HEK293 (cell line): ENCODE data around the gene PLEKHA8.

Source experiments
- SCRT2 ChIP-seq: fragments of 450-650 bp; formaldehyde crosslinking; IDR thresholded peaks from 2 replicates; pipeline ENCODE4 v1.5.1; 2016; ENCODE audit warnings: missing biosample characterization, missing genetic modification characterization
- YY1 ChIP-seq: fragments of 450-650 bp; formaldehyde crosslinking; IDR thresholded peaks from 2 replicates; pipeline ENCODE4 v1.5.1; 2018; ENCODE audit warnings: missing biosample characterization, missing genetic modification characterization
- ZNF274 ChIP-seq, 2 experiments: fragments of 200-500 bp in 1 of 2; fragments of 450-650 bp in 1 of 2; sonication (Bioruptor generic) in 1 of 2; formaldehyde crosslinking in 1 of 2; IDR thresholded peaks; 2 replicates each; pipeline versions ENCODE4 v1.5.1 to v1.6.1; 2014 to 2016; ENCODE audit warnings: borderline replicate concordance in 1 of 2, inconsistent platforms in 1 of 2, low read length in 1 of 2, missing biosample characterization in 1 of 2, missing genetic modification characterization in 1 of 2
- ZNF510 ChIP-seq: fragments of 450-650 bp; formaldehyde crosslinking; IDR thresholded peaks from 2 replicates; pipeline ENCODE4 v1.5.1; 2018; ENCODE audit warnings: mild to moderate bottlenecking, missing genetic modification characterization, missing biosample characterization; ENCODE audit not compliant: insufficient replicate concordance
- ZNF621 ChIP-seq: fragments of 450-650 bp; formaldehyde crosslinking; IDR thresholded peaks from 2 replicates; pipeline ENCODE4 v1.5.1; 2017; ENCODE audit warnings: missing biosample characterization, missing genetic modification characterization
- ZNF837 ChIP-seq: fragments of 450-650 bp; formaldehyde crosslinking; IDR thresholded peaks from 2 replicates; pipeline ENCODE4 v1.5.1; 2016; ENCODE audit warnings: missing biosample characterization, missing genetic modification characterization
- TF ChIP-seq, protein P1 (sequence below): fragments of 450-650 bp; formaldehyde crosslinking; conservative IDR thresholded peaks from 2 replicates; pipeline ENCODE4 v1.5.1; 2016; ENCODE audit warnings: low read depth, missing biosample characterization, missing genetic modification characterization
- TF ChIP-seq, protein P2 (sequence below): fragments of 450-650 bp; formaldehyde crosslinking; IDR thresholded peaks from 2 replicates; pipeline ENCODE4 v1.5.1; 2016; ENCODE audit warnings: missing biosample characterization, missing genetic modification characterization

DNA sequence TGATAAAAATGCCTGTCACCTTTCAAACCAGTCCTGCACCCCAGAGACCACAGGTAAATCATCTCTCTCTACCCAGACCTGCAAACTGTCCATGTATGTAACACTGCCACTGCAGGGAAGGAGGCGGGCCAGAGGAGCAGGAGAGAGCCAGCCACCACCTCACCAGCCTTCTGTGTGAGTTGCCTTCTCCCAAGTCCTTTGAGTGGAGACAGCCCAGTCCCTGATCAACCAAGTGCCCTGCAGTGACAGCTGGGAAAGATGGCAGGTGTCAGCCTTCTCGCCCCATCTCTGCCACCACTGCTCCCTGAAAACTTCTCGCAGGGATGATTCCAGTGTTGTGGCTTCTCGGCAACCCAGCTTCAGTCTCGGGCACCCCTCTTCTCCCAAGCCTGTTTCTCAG, 149.0 kb downstream of the PLEKHA8 start:
- no peak for TF ChIP-seq ZNF274 (IDR thresholded peaks at IDR 0.05; ENCODE audit: low read length)
- TF ChIP-seq ZNF274 (tag by site-specific recombination; IDR thresholded peaks at IDR 0.05; ENCODE audit: borderline replicate concordance): no peak
- no peak for TF ChIP-seq ZNF621 (tag by site-specific recombination)
- no peak for TF ChIP-seq ZNF510 (tag by site-specific recombination)
- TF ChIP-seq ZNF837: no peak
- TF ChIP-seq, protein P1, sequence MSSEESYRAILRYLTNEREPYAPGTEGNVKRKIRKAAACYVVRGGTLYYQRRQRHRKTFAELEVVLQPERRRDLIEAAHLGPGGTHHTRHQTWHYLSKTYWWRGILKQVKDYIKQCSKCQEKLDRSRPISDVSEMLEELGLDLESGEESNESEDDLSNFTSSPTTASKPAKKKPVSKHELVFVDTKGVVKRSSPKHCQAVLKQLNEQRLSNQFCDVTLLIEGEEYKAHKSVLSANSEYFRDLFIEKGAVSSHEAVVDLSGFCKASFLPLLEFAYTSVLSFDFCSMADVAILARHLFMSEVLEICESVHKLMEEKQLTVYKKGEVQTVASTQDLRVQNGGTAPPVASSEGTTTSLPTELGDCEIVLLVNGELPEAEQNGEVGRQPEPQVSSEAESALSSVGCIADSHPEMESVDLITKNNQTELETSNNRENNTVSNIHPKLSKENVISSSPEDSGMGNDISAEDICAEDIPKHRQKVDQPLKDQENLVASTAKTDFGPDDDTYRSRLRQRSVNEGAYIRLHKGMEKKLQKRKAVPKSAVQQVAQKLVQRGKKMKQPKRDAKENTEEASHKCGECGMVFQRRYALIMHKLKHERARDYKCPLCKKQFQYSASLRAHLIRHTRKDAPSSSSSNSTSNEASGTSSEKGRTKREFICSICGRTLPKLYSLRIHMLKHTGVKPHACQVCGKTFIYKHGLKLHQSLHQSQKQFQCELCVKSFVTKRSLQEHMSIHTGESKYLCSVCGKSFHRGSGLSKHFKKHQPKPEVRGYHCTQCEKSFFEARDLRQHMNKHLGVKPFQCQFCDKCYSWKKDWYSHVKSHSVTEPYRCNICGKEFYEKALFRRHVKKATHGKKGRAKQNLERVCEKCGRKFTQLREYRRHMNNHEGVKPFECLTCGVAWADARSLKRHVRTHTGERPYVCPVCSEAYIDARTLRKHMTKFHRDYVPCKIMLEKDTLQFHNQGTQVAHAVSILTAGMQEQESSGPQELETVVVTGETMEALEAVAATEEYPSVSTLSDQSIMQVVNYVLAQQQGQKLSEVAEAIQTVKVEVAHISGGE (tag by site-specific recombination): no peak
- TF ChIP-seq SCRT2 (tag by site-specific recombination): no peak
- no peak for TF ChIP-seq YY1
- TF ChIP-seq, protein P2, sequence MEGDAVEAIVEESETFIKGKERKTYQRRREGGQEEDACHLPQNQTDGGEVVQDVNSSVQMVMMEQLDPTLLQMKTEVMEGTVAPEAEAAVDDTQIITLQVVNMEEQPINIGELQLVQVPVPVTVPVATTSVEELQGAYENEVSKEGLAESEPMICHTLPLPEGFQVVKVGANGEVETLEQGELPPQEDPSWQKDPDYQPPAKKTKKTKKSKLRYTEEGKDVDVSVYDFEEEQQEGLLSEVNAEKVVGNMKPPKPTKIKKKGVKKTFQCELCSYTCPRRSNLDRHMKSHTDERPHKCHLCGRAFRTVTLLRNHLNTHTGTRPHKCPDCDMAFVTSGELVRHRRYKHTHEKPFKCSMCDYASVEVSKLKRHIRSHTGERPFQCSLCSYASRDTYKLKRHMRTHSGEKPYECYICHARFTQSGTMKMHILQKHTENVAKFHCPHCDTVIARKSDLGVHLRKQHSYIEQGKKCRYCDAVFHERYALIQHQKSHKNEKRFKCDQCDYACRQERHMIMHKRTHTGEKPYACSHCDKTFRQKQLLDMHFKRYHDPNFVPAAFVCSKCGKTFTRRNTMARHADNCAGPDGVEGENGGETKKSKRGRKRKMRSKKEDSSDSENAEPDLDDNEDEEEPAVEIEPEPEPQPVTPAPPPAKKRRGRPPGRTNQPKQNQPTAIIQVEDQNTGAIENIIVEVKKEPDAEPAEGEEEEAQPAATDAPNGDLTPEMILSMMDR (tag by site-specific recombination): no peak
